ENCODE measurements around the gene MPC1L.
"Not testable (repeated sequence)": the region's sequence is repeated elsewhere in the genome, so short reads cannot be mapped to it uniquely, and the experiment has no call there.

The MPC1L gene

DNA sequence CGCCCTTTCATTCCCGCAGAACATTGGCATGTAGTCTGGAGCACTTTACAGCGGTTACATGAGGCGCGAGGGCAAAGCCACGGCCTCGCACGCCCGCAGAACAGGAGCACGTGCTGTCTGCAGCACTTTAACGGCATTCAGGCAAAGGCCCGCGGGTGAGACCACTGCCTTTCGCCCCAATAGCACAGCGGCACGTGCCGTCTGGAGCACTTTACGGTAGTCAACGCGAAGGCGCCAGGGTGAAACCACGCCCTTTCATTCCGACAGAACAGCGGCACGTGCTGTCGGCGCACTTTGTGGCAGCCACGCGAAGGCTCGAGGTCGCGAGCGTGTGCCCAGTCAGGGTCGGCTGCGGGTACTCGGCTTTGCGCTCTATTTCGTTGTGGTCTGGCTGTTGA is at the start of gene MPC1L:
TSS of gene MPC1L (plus strand) at position 290 of the 398 bp plus-strand sequence. CDS start 138 bp downstream, outside the sequence.
- no peak for DNase-seq

DNA sequence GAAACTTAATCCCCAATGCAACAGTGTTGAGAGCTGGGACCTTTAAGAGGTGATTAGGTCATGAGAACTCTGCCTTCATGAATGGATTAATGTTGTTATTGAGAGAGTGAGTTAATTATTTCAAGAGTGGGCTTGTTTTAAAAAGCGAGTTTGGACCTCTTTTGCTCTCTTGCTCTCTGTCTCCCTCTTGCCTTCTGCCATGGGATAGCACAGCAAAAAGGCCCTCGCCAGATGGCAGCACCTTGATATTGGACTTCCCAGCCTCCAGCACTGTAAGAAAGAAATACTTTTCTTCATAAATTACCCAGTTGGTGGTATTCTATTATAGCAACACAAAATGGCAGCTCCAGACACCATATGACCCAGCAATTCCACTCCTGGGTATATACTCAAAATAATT is 49.5 kb upstream of the MPC1L start:
- peak; percentile 48 for DNase-seq

DNA sequence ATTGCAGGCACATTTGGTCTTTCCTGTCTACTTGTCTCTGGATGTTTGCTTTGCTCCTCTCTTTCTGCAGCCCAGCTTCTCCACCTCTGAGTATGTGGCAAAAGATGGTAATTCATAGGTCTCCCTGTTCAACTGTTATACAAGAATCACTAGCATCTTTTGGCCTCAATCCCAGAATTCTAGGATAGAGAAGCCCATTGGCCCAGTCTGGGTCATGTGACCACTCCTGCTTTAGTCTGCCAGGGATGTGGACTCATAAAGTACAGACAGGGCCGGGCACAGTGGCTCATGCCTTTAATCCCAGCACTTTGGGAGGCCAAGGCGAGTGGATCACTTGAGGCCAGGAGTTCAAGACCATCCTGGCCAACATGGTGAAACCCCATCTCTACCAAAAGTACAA is 47.8 kb upstream of the MPC1L start:
- not testable (repeated sequence) for DNase-seq

DNA sequence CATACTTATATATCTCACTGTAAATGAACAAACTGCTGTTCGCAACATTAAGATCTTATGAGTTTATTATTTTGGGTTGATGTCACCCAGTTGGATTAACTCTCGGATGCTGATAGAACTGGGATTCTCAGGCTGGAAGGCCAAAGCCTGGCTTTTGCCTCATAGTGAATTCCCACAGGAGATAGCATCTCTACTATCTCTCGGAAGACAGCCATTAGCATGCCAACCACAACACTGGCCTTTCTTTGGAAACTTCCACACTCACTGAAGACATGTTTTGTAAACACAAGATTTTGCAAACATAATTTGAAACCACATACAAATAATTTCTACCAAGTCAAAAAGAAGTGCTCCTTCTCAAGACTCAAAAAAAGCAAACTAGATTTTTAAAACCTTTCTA is 46.9 kb upstream of the MPC1L start:
- DNase-seq: no peak

DNA sequence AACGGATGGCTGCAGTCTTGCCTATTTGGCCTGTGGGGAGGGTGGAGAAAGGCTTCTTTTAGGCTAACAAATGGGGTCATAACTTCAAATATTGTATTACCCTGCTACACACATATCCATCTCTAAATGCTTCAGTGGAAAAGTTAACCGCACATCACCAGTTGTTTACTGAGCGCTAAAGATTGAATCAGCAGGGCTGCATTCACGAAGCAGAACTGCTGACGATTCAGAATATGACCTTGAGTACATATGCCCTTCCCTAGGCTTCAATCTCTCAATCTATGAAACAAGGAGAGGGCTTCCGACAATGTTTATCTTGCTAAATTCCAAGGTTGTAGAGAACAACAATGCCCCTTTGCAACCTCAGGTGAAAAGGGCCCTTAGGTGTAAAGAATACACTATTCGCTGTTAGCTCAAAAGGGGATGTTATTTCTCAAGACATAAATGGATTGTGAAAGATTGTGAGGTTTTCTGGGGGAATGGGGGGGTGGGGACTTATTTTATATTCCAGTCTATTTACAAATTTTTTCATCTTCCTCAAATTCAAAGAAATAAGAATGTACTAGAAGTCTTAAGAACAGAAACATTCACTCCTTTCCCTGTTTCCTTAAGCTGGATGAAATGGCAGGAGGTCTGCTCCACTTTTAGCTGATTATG is 45.1 kb upstream of the MPC1L start:
- DNase-seq: no peak

DNA sequence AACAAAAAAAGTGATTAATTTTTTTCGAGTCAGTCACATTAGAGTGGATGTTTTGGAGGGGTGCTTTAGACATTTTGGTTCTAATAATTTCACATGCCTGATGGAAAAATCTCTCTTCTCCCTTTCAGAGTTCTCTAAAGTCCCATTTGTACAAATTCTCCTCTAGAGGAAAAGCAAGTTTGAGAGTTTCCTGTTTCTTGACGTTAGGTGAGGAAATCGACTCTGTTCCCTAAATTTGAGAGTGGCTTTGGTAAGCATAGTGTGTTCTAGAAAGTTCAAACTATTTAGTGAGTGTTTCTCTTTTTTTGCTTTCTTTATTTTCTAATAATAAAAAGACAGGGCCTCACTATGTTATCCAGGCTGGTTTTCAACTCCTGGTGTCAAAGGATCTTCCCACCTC is 44.1 kb upstream of the MPC1L start:
- no peak for DNase-seq

DNA sequence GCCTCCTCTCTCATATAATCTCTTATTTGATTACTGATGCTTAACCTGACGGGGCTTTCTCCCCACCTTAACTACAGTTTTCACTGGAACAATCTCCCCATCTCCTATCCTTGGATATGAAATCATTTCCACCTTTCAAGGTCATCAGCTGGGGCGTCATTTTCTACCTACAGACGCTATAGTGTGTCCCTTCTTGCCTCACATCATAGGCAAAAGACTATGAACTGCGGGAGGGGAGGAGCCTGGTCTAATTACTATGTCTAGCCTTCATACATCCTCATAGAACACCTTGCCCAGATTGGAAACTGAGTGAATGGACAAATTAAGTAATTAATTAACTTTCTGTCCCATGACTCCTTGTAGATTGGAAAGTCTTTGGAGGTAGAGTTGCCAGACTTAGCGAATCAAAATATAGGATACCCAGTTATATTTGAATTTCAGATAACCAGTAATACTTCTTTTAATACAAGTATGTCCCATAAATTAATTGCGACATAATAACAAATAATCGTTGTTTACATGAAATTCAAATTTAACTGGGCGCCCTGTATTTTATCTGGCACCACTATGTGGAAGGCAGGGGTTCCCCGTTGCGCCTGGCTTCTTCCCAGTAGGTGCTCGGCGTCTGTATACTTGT is 43.2 kb upstream of the MPC1L start:
- DNase-seq: no peak

DNA sequence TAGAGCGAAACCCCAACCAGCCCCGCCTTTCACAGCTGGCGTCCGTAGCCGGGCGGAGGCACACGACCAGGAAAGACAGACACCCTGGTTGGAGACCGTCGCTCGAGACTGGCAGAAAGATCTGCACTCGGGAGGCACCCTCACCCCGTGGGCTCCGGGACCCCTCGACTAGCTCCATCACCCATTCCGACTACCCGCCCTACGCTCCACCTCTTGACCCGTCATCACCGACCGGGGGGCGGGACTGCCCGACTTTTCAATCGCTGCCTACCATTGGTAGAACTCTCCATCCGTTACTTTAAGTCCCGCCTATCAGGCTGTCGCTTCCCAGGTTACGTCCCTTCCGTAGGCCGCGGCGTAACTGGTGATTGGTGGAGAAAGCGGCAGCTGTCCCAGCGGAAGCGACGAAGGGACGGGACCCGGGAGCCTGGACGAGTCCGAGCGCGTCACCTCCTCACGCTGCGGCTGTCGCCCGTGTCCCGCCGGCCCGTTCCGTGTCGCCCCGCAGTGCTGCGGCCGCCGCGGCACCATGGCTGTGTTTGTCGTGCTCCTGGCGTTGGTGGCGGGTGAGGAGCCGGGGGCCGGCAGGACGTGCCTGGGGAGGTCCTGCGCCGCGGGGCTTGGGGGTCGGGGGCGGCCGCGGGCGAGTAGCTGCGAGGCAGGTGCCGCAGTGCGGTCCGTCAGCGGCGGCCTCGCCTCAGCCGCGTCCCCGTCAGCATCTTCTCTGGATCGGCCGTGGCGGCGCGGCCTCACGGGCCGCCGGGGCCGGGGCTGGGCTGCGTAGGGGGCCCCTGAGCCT is 42.5 kb upstream of the MPC1L start, which contains the start of gene ATP6AP2:
TSS of gene ATP6AP2 (plus strand) at position 434 of the 799 bp plus-strand sequence. CDS start at position 530, 96 bp downstream.
- peak; percentile 91 for DNase-seq

DNA sequence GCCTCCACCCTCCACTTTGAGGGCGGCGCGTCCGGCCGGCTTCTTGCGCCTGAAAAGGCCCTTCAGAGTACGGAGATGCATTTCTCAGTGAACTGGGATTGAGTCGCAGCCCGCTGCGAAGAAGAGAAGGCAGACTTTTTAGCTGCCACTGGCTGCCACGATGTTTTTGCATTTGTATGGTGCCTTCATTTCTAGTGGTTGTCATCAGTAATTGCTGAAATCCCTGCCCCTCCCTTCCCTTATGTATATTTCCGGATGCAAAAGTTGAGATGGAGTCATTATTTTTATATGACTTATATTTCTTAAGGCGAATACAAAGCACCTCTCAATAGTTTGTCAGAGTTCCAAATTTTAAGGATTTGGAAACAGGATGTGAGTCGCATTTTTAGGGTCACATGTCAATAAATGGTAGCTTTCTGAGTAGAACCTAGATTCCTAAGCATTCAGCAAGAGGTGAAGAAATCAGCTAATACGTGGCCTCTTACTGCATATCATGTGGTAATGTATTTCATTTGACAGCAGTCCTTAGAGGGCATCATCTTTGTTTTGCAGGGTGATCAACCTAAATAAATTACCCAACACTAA is 41.8 kb upstream of the MPC1L start:
- DNase-seq: peak; percentile 23

DNA sequence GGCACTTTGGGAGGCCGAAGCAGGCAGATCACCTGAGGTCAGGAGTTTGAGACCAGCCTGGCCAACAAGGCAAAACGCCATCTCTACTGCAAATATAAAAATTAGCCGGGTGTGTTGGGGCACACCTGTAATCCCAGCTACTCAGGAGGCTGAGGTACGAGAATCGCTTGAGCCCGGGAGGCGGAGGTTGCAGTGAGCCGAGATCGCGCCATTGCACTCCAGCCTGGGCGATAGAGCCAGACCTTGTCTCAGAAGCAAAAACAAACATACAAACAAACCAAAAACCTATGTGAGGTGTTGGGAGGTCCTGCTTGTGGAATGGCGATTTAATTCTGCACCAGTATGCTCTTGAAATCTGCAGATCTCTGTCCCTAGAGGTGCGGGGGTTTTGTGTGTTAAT is 41.0 kb upstream of the MPC1L start:
- not testable (repeated sequence) for DNase-seq

DNA sequence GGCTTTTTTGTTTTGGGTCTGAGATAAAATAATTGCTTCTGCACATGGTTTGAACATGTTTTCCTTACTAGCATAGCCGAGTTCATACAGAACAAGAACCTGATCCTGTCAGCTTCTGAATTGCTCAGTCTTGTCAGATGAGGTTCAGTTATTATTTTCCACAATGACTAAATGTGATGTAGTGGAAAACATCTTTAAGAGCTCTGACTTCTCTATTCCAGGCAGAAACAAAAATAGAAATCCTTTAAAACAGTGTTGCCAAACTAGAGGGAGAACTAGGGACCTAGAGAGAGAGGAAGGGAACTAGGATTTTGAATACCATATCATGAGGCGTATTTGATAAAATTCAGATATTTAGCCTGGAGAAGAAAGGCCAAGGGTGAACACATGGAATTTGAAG is 40.4 kb upstream of the MPC1L start:
- no peak for DNase-seq

DNA sequence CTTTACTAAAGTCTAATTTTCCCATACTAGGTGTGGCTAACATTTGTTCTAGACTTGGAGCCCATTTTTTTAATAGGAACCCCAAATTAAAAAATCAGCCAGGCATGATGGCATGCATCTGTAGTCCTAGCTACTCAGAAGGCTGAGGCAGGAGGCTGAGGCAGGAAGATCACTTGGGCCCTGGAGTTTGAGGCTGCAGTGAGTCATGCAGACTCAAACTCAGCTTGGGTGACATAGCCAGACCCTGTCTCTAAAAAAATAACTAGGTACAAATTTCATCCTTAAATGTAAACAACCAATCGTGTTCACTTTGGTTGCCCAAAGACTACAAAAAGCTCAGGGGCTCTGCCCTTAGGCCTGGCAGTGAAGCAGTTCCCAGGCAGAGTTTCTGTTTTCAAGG is 35.6 kb upstream of the MPC1L start:
- DNase-seq: peak; percentile 39

DNA sequence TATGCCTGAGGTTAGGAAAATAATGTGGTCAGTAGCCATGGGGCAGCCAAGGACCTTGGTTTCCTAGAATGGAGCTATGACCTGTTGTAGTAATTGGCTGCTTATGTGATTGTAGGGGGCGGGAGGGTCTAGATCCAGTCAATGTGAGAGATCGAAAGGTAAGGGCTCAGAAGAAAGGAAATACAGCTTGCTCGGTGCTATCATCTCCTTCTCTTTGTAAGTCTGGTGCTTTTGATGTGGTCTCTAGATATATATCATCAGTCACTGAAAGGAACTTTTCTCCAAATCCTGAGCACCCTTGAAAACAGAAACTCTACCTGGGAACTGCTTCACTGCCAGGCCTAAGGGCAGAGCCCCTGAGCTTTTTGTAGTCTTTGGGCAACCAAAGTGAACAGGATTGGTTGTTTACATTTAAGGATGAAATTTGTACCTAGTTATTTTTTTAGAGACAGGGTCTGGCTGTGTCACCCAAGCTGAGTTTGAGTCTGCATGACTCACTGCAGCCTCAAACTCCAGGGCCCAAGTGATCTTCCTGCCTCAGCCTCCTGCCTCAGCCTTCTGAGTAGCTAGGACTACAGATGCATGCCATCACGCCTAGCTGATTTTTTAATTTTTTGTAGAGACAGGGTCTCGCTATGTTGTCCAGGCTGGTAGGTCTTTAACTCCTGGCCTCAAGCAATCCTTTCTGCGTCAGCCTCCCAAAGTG is 33.5 kb upstream of the MPC1L start:
- peak; percentile 58 for DNase-seq

DNA sequence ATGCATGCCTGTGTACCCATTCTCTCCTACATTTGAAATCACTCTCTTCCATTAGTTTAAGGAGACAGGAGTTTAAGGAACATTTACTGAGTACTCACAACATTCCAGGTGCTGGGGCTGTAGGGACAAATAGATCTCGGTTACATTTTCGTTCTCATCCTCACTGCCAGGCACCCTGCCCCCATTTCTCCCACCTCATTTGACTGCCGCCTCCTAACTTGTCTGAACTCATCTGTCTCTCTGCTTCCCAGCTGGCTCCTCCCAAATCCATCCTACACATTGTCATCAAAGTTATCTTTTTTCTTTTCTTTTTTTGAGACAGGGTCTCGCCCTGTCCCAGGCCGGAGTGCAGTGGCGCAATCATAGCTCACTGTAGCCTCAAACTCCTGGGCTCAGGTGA is 19.8 kb upstream of the MPC1L start:
- no peak for DNase-seq

DNA sequence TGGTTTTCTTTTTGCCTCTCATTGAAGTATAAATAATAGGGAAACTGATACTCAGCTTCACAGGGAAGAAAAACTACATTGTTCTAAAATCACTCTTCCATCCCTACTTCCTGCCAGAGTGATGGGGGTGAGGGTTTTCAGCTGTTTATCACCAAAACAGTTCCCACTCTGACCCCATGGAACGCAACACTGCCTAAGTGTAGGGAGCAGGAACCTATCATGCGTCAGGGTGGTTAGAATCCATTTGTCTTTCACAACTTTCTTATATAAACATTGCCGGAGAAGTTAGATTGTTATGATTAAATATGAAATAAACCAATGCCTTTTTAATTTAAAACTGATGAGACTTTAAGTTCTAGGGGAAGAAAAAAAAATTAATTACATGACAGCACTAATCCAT is 15.8 kb upstream of the MPC1L start:
- DNase-seq: no peak

DNA sequence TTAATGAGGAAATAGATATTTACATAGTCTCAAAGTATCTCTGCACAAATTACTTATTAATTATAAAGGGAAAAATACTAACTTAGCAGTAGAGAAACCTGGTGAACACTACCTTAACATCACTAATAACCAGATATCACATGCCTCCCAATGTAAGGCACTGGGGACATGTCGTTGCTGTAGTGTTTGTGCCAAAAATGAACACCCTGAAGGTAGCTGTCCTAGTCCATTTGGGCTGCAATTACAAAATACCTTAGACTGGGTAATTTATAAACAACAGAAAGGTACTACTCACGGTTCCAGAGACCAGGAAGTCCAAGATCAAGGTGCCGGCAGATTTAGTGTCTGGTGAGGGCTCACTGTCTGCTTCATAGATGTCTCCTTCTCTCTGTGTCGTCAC is 10.7 kb upstream of the MPC1L start:
- no peak for DNase-seq

DNA sequence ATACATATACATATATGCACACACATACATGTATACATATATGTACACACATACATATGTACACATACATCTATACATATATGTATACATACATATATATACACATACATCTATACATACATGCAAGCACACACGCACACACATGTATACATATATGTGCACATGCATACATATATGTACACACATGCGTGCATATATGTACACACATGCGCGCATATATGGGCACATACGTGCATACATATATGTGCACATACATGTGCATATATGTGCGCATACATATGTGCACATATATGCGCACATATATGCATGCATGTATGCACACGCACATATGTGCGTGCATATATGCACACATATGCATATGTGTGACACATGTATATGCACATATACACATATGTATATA is 7.3 kb upstream of the MPC1L start:
- no peak for DNase-seq

DNA sequence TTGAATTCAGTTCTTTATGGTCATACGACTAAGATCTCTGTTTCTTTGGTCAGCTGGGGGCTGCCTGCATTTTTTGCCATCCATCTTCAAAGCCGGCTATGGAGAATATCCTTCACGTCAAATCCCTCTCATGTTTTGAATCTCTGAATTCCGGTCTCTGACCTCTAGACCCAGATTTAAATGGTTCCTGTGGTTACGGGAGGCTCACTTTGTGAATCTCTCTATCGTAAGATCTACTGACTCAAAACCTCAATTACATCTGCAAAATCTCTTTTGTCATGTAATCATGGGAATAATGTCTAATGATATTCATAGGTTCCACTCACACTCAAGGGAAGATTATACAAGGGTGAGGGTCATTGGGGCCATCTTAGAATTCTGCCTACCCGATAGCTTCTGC is 5.7 kb upstream of the MPC1L start:
- DNase-seq: no peak

DNA sequence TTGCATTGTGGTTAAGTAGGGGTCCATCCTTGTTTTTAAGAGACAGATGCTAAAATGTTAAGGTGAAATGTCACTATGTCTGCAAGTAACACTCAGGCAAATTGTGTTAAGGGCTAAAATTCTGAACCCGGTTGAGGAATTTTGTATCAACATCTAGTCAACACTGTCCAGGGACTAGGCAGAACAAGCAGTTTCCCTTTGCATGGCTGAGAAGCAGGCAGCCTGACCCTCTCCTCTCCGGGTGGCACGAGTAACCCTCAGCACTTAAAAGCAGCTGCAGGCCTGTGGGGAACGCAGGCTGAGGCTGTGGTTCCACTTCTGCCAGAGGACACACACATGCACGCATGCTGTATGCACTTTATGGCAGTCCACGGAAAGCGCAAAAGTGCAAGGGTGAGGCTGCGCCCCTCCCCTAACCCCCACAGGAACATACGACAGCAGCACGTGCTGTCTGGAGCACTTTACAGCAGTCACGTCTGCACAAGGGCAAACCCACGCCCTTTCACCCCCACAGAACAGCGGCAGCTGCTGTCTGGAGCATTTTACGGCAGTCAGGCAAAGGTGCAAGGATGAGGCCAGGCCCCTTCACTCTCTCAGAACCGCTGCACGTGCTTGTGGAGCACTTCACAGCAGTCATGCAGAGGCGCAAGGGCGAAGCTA is 619 bp upstream of the MPC1L start:
- DNase-seq: no peak

DNA sequence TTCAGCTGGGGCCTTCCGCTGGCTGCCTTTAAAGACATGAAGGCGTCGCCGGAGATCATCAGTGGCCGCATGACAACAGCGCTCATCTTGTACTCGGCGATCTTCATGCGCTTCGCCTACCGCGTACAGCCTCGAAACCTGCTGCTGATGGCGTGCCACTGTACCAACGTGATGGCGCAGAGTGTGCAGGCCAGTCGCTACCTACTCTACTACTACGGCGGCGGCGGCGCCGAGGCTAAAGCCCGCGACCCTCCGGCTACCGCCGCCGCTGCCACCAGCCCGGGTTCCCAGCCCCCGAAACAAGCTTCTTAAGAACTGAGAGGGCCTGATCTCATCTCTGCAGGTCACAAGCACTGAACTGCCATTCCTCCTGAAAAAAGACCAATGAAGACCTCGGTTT is 437 bp downstream of the MPC1L start:
- DNase-seq: no peak

DNA sequence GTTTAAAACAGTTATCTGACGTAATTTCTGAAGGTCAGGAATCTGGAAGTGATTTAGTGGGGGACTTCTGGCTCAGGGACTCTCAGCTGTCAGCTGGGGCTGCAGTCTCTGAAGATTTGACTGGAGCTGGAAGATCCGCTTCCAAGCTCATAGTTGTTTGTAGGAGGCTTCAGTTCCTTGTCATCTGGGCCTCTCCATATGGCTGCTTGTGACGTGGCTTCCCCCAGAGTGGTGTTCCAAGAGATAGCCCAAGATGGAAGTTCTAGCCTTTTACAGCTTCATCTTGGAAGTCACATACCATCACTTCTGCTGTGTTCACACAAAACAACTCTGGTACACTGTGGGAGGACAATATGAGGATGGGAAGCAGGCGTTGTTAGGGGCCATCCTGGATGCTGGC is 2.1 kb downstream of the MPC1L start:
- no peak for DNase-seq

DNA sequence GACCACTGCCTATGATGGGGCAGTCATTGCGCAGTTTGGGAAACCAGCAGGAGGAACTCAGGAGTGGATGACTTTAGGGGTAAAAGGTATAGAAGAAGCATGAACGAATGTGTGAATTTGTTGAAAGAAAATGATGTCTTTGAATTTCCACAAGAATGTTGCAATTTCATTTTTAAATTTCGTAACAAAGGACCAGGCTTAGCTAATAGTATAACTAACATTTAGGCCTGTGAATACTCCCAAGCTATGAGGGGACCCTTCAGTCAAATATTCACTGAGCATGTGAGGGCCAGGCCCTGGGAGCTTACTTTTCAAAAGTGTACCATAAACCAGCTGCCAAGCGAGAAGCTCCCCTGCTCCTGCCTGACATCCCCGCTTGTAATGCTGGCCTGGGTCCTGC is 5.3 kb downstream of the MPC1L start:
- no peak for DNase-seq

Data from CD4-positive, alpha-beta T cell treated with Interleukin-4 for 4 hours (primary cell).